ENCODE measurements around the gene CLBA1. TPM values are rescaled to one million over a fixed set of nuclear protein-coding genes. Genes with fewer than 3 reads are reported as not detected.

CLBA1 gene
- total and polyA plus RNA-seq, 8 donors: 4.7 to 32.5 (median 7.2) TPM

- H3K36me3 ChIP-seq: no peaks in the 10 kb centered on the region
- TF ChIP-seq, protein P1, sequence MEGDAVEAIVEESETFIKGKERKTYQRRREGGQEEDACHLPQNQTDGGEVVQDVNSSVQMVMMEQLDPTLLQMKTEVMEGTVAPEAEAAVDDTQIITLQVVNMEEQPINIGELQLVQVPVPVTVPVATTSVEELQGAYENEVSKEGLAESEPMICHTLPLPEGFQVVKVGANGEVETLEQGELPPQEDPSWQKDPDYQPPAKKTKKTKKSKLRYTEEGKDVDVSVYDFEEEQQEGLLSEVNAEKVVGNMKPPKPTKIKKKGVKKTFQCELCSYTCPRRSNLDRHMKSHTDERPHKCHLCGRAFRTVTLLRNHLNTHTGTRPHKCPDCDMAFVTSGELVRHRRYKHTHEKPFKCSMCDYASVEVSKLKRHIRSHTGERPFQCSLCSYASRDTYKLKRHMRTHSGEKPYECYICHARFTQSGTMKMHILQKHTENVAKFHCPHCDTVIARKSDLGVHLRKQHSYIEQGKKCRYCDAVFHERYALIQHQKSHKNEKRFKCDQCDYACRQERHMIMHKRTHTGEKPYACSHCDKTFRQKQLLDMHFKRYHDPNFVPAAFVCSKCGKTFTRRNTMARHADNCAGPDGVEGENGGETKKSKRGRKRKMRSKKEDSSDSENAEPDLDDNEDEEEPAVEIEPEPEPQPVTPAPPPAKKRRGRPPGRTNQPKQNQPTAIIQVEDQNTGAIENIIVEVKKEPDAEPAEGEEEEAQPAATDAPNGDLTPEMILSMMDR (IDR thresholded peaks at IDR 0.05): no peak
- peaks cover 0 to 22% (median 8%) of the 10 kb centered on the region in 3 donors for H3K4me1 ChIP-seq
- peak in 2 of 6 donors; percentile 41 to 48 for DNase-seq
- WGBS, 2 donors: 74 to 78% methylated on average over 12 of the region's 12 CpGs
- no peak overlapping the region for H3K4me3 ChIP-seq
- intact Hi-C loops (cut with DNase I): no loop called here
- no peak for ATAC-seq
- no peaks in the 10 kb centered on the region for H3K27me3 ChIP-seq
- no peak for FAIRE-seq
- no peaks in the 10 kb centered on the region for H3K9me3 ChIP-seq
- H3K27ac ChIP-seq: no peak overlapping the region
Observed at GRCh38 chr14:104983231-104983721, 2.3 kb upstream of the CLBA1 start.

- ATAC-seq (no peak), FAIRE-seq (no peak), DNase-seq (peak in 2 of 6 donors; percentile 51 to 62)
- intact Hi-C loops (cut with DNase I): no loop called here
- Histone ChIP-seq H3K27me3 (no peaks in the 10 kb centered on the region), H3K36me3 (no peaks in the 10 kb centered on the region), H3K9me3 (no peaks in the 10 kb centered on the region), H3K27ac (no peak overlapping the region), H3K4me1 (peaks cover 0 to 19% (median 8%) of the 10 kb centered on the region in 3 donors), H3K4me3 (no peak overlapping the region)
- TF ChIP-seq, protein P1 (IDR thresholded peaks at IDR 0.05): no peak
- 85 to 86% methylated on average over 15 of the region's 15 CpGs for WGBS, 2 donors
Observed at GRCh38 chr14:104984056-104984894, 1.3 kb upstream of the CLBA1 start.

- H3K27ac ChIP-seq: no peak overlapping the region
- ATAC-seq (no peak), DNase-seq (peak in 2 of 6 donors; percentile 48 to 64)
Observed at GRCh38 chr14:104986487-104987164, 1.0 kb downstream of the CLBA1 start.

GRCh38 chr14:104989236-104989950, 3.8 kb downstream of the CLBA1 start:
- TF ChIP-seq, protein P1 (IDR thresholded peaks at IDR 0.05): no peak
- peaks cover 0 to 14% (median 5%) of the 10 kb centered on the region in 3 donors for H3K36me3 ChIP-seq
- no peaks in the 10 kb centered on the region for H3K9me3 ChIP-seq
- no peaks in the 10 kb centered on the region for H3K27me3 ChIP-seq
- 87 to 90% methylated on average over 16 of the region's 16 CpGs for WGBS, 2 donors
- no peak for ATAC-seq
- no peak for FAIRE-seq
- peaks cover 0 to 8% (median 5%) of the 10 kb centered on the region in 3 donors for H3K4me1 ChIP-seq
- no peak overlapping the region for H3K4me3 ChIP-seq
- no peak overlapping the region for H3K27ac ChIP-seq
- peak in 1 of 6 donors; percentile 64 for DNase-seq
- intact Hi-C loops (cut with DNase I): no loop called here

More at GRCh38 chr14:104986487-104987164, 1.0 kb downstream of the CLBA1 start:
- intact Hi-C loops (cut with DNase I): no loop called here
- no peak for FAIRE-seq
- Histone ChIP-seq H3K9me3 (no peaks in the 10 kb centered on the region), H3K4me3 (peak overlapping the region; percentile 53 to 94 (median 88)), H3K36me3 (no peaks in the 10 kb centered on the region), H3K27me3 (no peaks in the 10 kb centered on the region), H3K4me1 (peaks cover 0 to 8% (median 5%) of the 10 kb centered on the region in 3 donors)
- 37 to 43% methylated on average over 19 of the region's 19 CpGs for WGBS, 2 donors
- TF ChIP-seq, protein P1 (IDR thresholded peaks at IDR 0.05): no peak

All from pancreas (tissue), 10 donors.